NCI-H460 (cell line): Measurements from ENCODE around the gene ADGRE1. TPM values are rescaled to one million over a fixed set of nuclear protein-coding genes. Genes with fewer than 3 reads are reported as not detected.
"Not testable (repeated sequence)": the region's sequence is repeated elsewhere in the genome, so short reads cannot be mapped to it uniquely, and the experiment has no call there.

ENCODE experiments used
- DNase-seq: peaks from one replicate; pipeline ENCODE4 v3.0.0-alpha.2; 2016; ENCODE audit warnings: low read depth; ENCODE audit errors: extremely low read depth
- polyA plus RNA-seq: library from polyadenylated mRNA; depleted of rRNA; stranded (reverse); fragments of >200 nt; gene quantifications from 2 replicates; pipeline ENCODE4 v1.2.3, GENCODE V29; 2014; cell fraction: nucleus; rRNA removed
- total RNA-seq: library from RNA; depleted of rRNA; stranded (reverse); fragments of >200 nt; shearing (Covaris generic); gene quantifications from 2 replicates; pipeline ENCODE4 v1.2.3, GENCODE V29; 2014; rRNA removed

Gene ADGRE1
- total RNA-seq, result not detected in 2 replicates
- polyA plus RNA-seq, result not detected in 2 replicates

- DNase-seq, result no peak
These were observed at the start of gene ADGRE1 for GRCh38 chr19:6887316-6887715. ADGRE1 (plus strand) TSS chr19:6887579; CDS start chr19:6887609, 30 bp downstream.

GRCh38 chr19:6838062-6838655 lies 49.2 kb upstream of the ADGRE1 start:
- no peak for DNase-seq

- no peak for DNase-seq
These were observed 44.3 kb upstream of the ADGRE1 start for GRCh38 chr19:6842871-6843607.

GRCh38 chr19:6847828-6848200 lies 39.6 kb upstream of the ADGRE1 start:
- DNase-seq, result no peak

- DNase-seq, result no peak
These were observed 38.4 kb upstream of the ADGRE1 start for GRCh38 chr19:6848986-6849385.

GRCh38 chr19:6849876-6850275 lies 37.5 kb upstream of the ADGRE1 start:
- no peak for DNase-seq

- no peak for DNase-seq
These were observed 36.0 kb upstream of the ADGRE1 start for GRCh38 chr19:6851359-6851758.

GRCh38 chr19:6852001-6852400 lies 35.4 kb upstream of the ADGRE1 start:
- no peak for DNase-seq

- no peak for DNase-seq
These were observed 33.5 kb upstream of the ADGRE1 start for GRCh38 chr19:6853868-6854267.

- DNase-seq, result no peak
These were observed 32.6 kb upstream of the ADGRE1 start for GRCh38 chr19:6854758-6855157.

GRCh38 chr19:6856749-6857372 lies 30.5 kb upstream of the ADGRE1 start:
- no peak for DNase-seq

- no peak for DNase-seq
These were observed 25.6 kb upstream of the ADGRE1 start for GRCh38 chr19:6861683-6862286.

GRCh38 chr19:6862673-6863078 lies 24.7 kb upstream of the ADGRE1 start:
- peak; percentile 78 for DNase-seq

GRCh38 chr19:6864325-6864940 lies 22.9 kb upstream of the ADGRE1 start:
- no peak for DNase-seq

GRCh38 chr19:6865849-6866248 lies 21.5 kb upstream of the ADGRE1 start:
- DNase-seq, result no peak

- DNase-seq, result no peak
These were observed 20.6 kb upstream of the ADGRE1 start for GRCh38 chr19:6866741-6867151.

GRCh38 chr19:6868351-6868750 lies 19.0 kb upstream of the ADGRE1 start:
- no peak for DNase-seq

- not testable (repeated sequence) for DNase-seq
These were observed 18.1 kb upstream of the ADGRE1 start for GRCh38 chr19:6869151-6869882.

GRCh38 chr19:6873708-6874431 lies 13.5 kb upstream of the ADGRE1 start:
- no peak for DNase-seq

GRCh38 chr19:6875218-6875617 lies 12.2 kb upstream of the ADGRE1 start:
- DNase-seq, result no peak
